Measurements from ENCODE around the gene ZNRF1.
"Not testable (repeated sequence)": the region's sequence is repeated elsewhere in the genome, so short reads cannot be mapped to it uniquely, and the experiment has no call there.

The ZNRF1 gene

DNA sequence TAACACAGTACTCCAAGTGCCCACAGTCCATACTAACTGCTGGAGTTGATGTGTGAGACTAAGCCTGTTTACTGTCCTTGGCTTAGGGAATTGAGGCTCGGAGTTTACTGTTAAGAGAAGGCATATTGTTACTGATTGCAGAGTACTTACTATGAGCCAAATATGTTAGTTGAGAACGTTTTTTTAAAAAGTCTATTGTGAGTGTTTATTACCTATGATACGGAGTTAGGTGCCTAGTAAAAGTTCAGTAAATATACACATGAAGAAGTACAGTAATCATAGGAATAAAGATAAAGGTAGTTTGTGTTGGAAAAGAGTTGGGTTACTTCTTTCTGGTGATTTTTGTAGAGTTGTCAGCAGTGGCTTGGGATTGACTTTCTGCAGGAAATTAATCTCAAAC, 25.4 kb downstream of the ZNRF1 start:
- peak overlapping the region in 2 of 21 experiments; percentile 20 to 47 for H3K27ac ChIP-seq

DNA sequence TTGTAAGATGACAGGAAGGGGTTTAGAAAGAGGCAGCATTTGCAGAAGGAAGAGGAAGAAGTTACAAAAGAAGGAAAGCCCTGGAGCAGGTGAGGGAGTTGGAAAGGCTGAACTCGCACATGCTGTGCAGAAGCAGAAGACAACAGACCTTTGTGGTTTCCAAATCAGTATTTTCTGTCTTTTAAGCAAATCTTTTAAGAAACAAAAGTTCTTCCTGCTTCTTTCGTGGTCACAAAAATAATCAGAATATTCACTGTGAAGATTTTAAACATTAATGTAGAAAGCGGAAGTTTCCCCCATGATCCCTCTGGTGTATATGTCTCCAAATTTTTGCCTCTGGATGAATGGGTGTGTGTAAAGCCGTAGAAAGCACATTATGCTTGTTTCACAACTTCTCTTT, 25.8 kb downstream of the ZNRF1 start:
- Histone ChIP-seq H3K4me3 (no peak overlapping the region), H3K27ac (peak overlapping the region in 3 of 21 experiments; percentile 20 to 47 (median 36))

More for the DNA sequence above, 25.4 kb downstream of the ZNRF1 start:
- H3K4me3 ChIP-seq, result no peak overlapping the region

DNA sequence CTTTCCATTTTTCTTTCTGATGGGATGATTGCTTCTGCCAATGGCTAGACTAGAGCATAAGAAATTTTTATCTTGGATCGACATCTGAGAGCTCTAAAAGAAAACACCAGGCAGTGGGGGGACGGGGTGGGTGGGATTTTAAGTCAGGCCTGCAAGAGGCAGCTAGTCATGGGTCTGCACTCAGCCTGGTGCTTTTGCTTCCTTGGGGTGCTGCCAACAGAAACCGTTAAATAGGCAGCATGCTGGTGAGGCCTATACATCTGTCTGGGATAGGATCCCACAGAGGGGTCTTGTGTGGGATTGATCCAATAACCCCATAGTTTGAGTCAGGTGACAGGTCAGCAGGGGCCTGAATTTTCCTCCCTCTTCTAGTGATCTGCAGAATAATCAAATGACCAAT, 26.9 kb downstream of the ZNRF1 start:
- peak overlapping the region in 11 of 21 experiments; percentile 1 to 69 (median 42) for H3K27ac ChIP-seq
- no peak overlapping the region for H3K4me3 ChIP-seq

DNA sequence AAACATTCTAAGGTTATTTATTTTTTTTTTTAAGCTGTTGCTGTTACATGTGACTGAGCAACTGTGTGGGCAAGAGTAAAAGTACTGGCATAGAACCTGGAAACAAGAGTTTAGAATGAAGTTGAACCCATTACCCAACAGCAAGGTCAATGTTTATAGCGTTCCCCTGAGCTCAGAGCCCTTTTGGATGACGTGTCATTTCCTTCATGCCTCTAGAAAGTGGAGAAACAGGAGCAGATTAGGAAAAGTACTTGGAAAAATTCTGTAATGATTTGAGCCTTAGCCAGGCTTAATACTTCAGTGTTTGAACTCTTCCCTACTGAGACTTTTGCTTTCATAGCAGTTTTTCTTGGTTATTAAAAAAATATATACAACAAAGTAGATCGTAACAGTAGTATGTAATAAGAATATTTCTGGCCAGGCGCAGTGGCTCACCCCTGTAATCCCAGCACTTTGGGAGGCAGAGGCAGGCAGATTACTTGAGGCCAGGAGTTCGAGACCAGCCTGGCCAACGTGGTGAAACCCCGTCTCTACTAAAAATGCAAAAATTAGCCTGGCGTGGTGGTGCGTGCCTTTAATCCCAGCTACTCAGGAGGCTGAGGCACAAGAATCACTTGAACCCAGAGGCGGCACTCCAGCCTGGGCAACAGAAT, 27.5 kb downstream of the ZNRF1 start:
- H3K27ac ChIP-seq, result peak overlapping the region in 10 of 21 experiments; percentile 3 to 78 (median 42)
- not testable (repeated sequence) for H3K4me3 ChIP-seq

DNA sequence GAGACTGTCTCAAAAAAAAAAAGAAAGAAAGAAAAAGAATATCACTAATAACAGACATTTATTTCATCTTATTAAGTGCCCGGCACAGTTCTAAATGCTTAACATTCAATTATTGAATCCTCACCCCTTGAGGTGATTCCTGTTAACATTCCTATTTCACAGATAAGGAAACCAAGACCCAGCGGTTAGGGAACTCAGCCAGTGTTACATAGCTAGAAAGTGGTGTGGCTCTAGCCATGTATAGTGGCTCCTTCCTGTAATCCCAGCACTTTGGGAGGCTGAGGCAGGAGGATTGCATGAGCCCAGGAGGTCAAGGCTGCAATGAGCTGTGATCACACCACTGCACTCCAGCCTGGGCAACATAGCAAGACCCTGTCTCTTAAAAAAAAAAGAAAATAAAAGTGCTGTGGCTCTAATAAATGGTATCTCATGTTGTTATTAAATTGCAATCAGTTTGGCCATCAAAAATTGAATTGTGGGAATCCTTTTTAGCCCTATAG, 28.1 kb downstream of the ZNRF1 start:
- H3K4me3 ChIP-seq, result no peak overlapping the region
- peak overlapping the region in 7 of 21 experiments; percentile 15 to 78 (median 63) for H3K27ac ChIP-seq

DNA sequence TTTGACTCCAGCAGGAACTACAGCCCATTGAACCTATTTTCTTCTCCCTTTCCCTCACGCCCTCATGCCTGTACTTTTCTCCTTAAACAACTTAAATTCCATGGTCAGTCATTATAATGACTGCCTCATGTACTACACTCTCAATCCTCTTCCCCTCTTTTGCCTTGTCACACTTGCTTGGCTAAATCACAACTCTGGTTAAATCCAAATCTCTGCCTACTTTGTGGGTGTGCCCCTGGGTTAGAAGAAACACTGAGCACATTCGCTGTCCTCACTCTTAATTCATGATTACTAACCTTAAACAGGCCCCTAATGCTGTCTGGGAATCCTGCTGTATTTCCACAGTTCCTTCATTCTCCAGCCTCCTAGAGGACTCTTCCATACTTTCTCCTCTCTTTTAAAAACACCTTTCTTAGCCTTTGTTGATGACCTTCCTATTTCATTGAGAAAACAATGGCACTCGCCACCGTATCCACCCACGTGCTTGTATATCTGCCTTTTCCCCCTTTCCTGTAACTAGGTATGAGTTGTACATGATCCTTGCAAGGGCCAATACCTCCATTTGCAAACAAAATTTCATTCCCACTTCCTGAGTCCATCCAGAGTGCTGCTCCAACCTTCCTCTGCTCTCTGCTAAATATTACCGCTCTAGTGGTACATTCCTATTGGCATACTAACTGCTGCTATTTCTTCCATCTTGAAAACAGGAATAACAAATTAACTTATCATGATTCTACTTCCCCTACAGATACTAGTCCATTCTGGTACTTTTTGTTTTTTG, 28.9 kb downstream of the ZNRF1 start:
- H3K27ac ChIP-seq, result no peak overlapping the region
- no peak overlapping the region for H3K4me3 ChIP-seq

DNA sequence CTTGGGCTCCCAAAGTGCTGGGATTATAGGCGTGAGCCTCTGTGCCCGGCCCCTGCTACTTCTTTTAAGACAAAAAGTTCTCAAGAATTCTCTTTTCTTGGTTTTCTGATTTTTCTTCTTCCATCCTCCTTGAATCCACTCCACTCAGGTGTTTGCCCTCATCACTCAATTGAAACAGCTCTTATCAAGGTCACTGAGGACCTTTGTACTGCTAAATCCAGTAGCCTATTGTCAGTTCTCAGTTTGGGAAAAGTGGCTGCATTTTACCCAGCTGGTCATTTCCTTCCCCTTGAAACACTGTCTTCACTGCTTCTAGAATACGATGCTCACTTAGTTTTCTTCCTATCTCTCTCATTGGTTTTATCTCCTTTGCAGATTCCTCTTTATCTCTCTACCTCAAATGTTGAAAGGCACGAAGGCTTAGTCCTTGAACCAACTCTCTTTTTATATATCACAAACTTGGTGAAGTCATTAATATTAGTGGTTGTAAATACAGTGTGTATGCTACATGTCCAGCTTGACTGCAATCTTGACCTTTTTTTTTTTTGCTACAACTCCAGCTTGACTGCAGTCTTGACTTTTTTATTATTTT, 29.8 kb downstream of the ZNRF1 start:
- Histone ChIP-seq H3K4me3 (no peak overlapping the region), H3K27ac (no peak overlapping the region)

DNA sequence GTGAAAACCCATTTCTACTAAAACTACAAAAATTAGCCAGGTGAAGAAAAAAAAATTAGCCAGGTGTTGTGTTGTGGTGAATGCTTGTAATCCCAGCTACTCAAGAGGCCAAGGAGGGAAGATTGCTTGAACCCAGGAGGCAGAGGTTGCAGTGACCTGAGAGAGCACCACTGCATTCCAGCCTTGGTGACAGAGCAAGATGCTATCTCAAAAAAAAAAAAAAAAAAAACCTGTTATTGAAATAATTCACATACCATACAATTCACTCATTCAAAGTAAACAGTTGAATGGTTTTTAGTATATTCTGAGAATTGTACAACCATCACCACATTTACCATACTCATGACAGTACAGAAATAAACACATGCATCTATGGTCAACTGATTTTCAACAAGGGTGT, 31.0 kb downstream of the ZNRF1 start:
- Histone ChIP-seq H3K4me3 (no peak overlapping the region), H3K27ac (no peak overlapping the region)

DNA sequence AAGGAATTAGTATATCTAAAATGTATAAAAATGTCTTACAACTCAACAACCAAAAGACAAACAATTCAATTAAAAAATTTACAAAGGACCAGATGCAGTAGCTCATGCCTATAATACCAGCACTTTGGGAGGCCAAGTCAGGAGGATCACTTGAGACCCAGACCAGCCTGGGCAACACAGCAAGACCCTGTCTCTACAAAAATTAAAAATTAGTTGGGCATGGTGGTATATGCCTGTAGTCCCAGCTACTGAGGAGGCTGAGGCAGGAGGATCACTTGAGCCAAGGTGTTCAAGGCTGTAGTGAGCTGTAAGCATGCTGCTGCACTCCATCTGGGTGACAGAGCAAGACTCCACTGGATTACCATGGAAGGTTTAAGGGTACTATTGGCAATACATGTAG, 33.8 kb downstream of the ZNRF1 start:
- Histone ChIP-seq H3K27ac (no peak overlapping the region), H3K4me3 (no peak overlapping the region)

DNA sequence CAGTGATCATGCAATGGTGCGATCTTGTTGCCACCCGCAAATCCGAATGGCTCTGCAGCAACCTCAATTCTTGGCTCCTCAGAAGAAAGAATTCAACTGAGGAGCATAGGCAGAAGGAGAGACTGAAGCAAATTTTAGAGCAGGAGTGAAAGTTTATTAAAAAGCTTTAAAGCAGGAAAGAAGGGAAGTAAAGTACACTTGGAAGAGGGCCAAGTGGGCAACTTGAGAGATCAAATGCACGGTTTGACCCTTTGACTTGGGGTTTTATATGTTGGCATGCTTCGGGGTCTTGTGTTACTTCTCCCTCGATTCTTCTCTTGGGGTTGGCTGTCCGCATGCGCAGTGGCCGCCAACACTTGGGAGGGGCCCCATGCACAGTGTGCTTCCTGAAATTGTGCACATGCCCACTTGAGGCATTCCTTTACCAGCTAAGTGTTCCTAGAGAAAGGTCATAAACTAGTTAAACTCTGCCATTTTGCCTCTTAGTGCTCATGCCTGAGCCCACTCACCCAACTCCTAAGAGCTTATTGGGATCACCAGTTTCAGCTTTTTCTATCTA, 36.7 kb downstream of the ZNRF1 start:
- H3K4me3 ChIP-seq, result no peak overlapping the region
- no peak overlapping the region for H3K27ac ChIP-seq

DNA sequence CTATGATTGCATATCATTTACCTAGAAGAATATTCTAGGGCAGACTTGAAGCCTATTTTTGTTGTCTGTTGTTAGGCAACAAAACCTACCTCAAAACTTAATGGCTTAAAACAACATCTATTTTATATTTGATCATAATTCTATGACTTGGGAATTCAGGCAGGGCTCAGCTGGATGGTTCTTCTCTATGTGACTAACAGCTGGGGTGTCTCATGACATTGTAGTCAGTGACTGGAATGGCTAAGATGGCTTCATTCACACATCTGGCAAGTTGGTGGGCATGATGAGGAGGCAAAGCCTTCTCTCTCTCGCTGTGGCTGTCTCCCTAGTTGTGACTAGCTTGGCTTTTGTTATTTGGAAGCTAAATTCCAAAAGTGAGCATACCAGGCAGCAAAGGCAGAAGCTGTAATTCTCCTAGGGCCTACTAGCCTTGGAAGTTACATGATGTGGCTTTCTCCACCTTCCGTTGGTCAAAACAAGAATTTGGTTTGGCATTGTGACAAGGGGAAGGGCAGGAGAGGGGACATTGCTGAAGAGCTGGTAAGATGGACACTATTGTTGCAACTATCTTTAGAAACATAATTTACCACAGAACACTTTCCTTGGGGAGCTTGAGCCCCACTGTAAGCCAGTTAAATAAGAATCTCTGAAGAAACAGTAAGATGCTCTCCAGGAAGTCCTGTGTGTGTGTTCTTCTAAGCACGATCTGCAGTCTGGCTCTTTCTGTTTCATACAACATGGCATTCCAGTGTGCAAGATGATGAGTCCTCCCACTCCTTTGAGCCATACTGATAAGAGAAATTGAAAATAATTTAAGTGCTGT, 39.4 kb downstream of the ZNRF1 start:
- H3K27ac ChIP-seq, result peak overlapping the region in 1 of 21 experiments; percentile 9
- no peak overlapping the region for H3K4me3 ChIP-seq

DNA sequence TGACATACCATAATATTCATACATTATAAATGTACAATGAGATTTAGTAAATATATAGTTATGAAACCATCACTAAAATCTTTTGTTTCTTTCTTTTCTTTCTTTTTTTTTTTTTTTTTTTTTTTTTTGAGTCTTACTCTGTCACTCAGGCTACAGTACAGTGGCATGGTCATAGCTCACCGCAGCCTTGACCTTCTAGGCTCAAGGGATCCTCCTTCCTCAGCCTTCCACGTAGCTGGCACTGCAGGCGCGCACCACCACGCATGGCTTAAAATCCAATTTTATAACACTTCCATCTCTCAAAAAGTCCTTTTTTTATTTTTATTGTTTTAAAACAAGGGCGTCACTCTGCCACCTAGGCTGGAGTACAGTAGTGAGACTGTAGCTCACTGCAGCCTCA, 41.1 kb downstream of the ZNRF1 start:
- H3K4me3 ChIP-seq, result no peak overlapping the region
- no peak overlapping the region for H3K27ac ChIP-seq

DNA sequence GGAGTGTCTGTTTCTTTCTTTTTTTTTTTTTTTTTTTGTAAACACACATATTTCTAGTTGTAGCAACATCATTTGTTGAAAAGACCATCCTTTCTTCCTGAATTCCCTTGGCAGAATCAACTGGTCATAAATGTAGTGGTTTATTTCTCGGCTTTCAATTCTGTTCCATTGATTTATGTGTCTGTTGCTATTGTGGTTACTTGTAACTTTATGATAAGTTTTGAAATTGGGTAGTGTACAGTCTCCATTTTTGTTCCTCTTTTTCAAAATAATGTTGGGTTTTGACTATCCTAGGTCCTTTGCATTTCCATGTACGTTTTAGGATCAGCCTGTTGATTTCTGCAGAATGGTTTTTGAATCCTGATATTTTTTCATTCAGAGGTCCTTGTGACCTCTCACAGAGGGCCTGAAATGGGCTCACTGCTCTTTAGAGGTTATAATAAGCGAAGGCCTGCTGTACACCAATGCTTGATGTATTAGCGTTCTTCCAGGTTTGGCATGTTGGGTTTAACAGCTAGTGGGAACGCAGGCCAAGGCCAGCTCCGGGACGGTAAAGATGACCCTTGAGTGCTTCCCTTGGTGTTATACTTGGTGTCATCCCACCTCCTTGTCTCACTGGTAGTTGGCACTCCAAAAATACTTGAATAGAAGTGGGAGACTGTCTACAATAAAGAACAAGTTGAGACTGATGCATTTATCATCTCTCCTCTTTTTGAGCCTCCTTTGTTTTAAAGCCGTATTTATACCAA, 43.8 kb downstream of the ZNRF1 start:
- peak overlapping the region in 1 of 21 experiments; percentile 43 for H3K27ac ChIP-seq
- H3K4me3 ChIP-seq, result no peak overlapping the region

DNA sequence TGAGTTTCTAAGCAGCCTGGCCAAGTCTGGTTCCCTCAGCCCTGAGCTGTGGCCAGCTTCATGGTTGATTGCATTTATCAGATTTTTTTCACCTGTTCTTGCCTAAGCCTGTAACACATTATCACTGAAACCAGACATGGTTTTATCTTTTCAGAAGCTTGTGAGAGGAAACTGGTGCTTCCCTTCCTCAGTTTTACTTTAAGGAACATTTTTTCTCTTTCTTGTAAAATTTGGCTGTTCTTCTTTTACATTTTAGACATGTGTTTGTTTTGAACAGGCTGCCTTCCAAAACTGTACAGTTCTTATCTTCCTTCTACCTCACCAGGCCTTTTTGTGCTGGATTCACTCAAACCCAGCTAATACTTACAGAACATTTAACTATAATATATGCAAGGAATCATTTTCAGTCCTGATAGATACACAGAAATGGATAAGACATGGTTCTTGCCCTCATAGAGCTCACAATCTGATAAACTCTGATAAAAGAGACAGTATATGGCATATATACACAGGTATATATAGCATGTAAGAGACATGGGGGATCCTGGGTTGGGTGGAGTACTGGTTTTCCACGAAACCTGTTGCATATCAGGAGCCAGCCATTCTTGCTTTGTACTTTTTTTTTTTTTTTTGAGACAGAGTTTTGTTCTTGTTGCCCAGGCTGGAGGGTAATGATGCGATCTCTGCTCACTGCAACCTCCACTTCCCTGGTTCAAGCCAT, 44.5 kb downstream of the ZNRF1 start:
- Histone ChIP-seq H3K27ac (peak overlapping the region in 1 of 21 experiments; percentile 43), H3K4me3 (no peak overlapping the region)

DNA sequence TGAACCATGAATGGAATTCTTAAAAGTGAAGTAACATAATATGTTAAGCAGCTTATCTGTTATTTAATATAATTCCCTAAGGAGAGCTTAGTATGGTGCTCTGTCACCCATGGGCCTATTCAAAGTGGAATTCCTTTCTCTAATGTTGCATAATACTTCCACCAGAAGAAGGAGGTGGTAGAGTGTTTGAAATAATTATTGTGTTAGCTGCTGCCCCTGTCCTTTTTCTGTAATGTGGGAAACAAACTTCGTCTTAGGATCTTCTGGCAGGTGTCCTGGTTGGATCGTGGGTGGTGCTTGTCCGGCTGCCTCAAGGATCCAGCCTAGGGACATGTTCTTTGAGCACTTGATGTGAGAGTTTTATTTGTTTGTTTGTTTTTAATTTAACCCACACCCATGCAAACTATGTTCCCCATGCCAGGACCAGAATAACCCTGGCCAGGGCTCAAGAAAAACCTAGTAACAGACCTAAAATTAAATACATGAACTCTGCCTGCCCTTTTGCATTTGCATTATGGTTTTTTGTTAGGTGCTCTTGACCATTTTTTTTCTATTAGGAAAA, 46.1 kb downstream of the ZNRF1 start:
- H3K4me3 ChIP-seq, result no peak overlapping the region

DNA sequence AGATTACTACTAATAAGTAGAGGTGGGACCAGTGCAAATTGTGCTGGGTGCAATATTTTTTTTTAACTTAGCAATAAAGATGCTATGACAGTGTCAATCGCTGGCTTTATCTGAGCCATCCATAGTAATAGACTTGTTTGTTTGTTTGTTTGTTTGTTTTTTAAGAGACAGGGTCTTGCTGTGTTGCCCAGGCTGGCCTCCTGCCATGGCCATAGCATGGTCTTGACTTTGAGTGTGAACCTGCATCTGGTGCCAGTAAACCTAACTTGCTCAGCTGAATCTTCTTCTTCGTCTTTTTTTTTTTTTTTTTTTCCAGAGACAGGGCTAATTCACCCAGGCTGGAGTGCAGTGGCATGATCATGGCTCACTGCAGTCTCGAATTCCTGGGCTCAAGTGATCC, 46.6 kb downstream of the ZNRF1 start:
- peak overlapping the region in 2 of 21 experiments; percentile 18 to 49 for H3K27ac ChIP-seq
- H3K4me3 ChIP-seq, result no peak overlapping the region

More for the DNA sequence above, 46.1 kb downstream of the ZNRF1 start:
- peak overlapping the region in 3 of 21 experiments; percentile 16 to 49 (median 18) for H3K27ac ChIP-seq

DNA sequence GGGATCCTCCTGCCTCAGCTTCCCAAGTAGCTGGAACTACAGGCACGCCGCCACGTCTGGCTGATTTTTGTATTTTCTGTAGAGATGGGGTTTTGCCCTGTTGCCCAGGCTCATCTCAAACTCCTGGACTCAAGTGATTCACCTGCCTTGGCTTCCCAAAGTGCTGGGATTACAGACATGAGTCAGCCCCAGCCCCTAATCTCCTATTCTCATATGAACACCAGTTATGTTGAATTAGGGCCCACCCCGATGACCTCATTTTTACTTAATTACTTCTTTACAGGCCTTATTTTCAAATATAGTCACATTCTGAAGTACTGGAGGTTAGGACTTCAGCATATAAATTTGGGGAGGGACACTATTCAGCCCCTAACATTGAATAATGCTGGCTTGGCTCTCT, 49.2 kb downstream of the ZNRF1 start:
- no peak overlapping the region for H3K4me3 ChIP-seq
- H3K27ac ChIP-seq, result peak overlapping the region in 1 of 21 experiments; percentile 32

DNA sequence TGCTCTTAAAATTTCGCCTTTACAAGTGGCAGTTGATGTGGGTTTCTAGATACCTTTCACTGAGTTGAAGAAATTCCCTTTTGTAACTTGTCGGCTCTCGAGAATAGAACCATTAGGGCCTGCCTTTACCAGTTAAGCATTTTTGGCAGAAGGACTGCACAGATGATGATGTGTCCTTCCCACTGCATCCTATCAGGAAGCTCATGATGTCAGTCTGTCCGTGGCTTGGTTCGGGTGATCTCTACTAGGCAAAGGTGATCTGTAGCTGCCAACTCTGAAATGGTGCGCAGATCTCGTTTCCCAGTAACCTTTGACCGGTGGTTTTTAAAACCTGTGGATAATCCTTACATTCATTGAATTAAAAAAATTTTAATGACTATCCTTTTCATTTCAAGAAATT, 49.7 kb downstream of the ZNRF1 start:
- Histone ChIP-seq H3K27ac (peak overlapping the region in 1 of 21 experiments; percentile 32), H3K4me3 (no peak overlapping the region)

Data from skin epidermis (tissue), 12 donors.